A673 (cell line): Measurements from ENCODE around the gene IKBIP.

Source experiments
- EZH2 ChIP-seq: fragments of 200-600 bp; sonication (generic); IDR thresholded peaks from 2 replicates; pipeline ENCODE4 v1.6.1; 2017; ENCODE audit warnings: borderline replicate concordance, low read depth, mild to moderate bottlenecking, mixed read lengths, antibody characterized with exemption, low read length; ENCODE audit not compliant: poor library complexity, severe bottlenecking
- TF ChIP-seq, protein P1 (sequence below): fragments of 300-800, 200-600 bp; sonication (generic); conservative IDR thresholded peaks from 2 replicates; pipeline ENCODE4 v1.5.1; 2017; ENCODE audit warnings: low read depth, mild to moderate bottlenecking, antibody characterized with exemption, low read length, moderate library complexity, mixed read lengths

DNA sequence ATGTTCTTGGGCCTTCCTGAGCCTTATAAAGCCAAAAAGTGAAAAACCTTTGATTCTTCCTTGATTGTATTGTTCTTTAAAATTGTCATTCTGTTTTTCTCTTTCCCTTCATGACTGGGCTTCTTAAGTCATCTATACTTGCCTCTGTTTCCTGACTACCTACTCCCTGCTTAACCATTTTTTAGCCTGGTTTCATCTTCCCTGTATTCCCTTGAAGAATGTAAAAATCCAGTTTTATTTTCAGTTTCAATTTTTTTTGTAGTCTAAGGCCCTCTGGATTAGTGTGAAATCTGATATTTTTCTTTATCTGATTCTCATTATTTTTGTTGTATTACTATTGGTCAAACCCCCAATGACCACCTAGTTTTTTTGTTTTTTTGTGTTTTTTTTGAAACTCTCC, 46.8 kb upstream of the IKBIP start:
- no peak for TF ChIP-seq EZH2
- TF ChIP-seq, protein P1, sequence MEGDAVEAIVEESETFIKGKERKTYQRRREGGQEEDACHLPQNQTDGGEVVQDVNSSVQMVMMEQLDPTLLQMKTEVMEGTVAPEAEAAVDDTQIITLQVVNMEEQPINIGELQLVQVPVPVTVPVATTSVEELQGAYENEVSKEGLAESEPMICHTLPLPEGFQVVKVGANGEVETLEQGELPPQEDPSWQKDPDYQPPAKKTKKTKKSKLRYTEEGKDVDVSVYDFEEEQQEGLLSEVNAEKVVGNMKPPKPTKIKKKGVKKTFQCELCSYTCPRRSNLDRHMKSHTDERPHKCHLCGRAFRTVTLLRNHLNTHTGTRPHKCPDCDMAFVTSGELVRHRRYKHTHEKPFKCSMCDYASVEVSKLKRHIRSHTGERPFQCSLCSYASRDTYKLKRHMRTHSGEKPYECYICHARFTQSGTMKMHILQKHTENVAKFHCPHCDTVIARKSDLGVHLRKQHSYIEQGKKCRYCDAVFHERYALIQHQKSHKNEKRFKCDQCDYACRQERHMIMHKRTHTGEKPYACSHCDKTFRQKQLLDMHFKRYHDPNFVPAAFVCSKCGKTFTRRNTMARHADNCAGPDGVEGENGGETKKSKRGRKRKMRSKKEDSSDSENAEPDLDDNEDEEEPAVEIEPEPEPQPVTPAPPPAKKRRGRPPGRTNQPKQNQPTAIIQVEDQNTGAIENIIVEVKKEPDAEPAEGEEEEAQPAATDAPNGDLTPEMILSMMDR = no peak
